ENCODE data around the gene UPK3A. TPM values are rescaled to one million over a fixed set of nuclear protein-coding genes. Genes with fewer than 3 reads are reported as not detected.

UPK3A gene
- total RNA-seq, 1 experiment from 2014 or later = not detected

- no peak for DNase-seq (ENCODE audit: low read depth)
These were observed 44.8 kb downstream of the UPK3A start for GRCh38 chr22:45329530-45329936.

- DNase-seq (ENCODE audit: low read depth) = no peak
These were observed 45.8 kb downstream of the UPK3A start for GRCh38 chr22:45330548-45330947.

- DNase-seq (ENCODE audit: low read depth) = no peak
These were observed 46.7 kb downstream of the UPK3A start for GRCh38 chr22:45331486-45331885.

DNA sequence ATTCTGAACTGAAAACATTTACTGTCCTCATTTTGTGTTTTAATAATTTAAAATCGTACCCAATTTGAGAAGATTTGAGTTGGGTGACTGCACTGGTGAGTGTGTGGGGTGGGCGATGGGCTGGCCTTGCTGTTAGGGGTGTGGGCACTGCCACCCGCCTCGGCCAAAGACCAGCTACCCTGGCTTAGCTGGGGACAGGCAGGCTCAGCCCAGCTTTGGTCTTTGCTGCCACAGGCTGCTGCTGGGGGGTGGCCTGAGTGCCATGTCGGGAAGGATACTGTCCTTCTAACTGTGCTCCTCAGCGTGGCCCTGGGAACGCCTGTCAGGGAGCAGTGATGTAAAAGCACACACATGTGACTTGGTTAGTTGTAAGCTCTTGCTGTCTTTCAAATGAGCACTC lies 47.3 kb downstream of the UPK3A start:
- DNase-seq (ENCODE audit: low read depth) = no peak

DNA sequence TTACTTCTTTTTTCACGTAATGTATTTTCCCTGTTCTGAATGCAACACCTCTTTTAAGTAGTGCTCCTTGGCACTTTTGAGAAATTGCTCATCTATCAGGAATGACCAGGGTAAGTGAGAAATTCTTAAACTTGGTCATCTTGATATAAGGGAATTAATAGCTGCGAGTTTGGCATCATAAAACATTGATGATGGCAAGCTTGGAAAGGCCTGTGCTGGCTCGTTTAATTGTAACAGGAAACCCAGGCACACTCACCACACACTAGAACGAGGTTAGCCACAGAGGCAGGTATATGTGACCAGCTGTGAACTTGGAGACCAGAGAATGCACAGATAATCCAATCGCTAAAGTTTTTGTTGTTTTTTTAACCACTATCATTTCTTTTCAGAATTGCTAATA lies 49.3 kb downstream of the UPK3A start:
- no peak for DNase-seq (ENCODE audit: low read depth)

DNA sequence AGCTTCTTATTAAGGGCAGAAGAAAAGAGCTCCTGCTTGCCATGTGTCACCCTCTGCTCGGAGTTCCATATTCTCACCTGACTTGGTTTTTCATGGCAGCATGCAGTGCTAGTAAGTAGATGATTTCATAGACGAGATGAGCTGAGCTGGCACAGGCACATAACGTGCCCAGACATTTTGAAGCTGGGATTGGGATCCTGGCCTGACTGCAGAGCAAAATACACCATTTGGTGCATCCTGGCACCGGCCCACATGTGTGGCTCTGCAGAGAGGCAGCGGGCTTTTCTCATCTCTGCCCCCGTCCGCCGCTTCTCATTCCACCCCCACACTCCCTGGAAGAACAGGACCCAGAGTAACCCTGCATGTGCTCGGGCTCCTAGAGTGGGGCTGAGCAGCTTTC lies 49.8 kb downstream of the UPK3A start:
- DNase-seq (ENCODE audit: low read depth) = no peak

DNA sequence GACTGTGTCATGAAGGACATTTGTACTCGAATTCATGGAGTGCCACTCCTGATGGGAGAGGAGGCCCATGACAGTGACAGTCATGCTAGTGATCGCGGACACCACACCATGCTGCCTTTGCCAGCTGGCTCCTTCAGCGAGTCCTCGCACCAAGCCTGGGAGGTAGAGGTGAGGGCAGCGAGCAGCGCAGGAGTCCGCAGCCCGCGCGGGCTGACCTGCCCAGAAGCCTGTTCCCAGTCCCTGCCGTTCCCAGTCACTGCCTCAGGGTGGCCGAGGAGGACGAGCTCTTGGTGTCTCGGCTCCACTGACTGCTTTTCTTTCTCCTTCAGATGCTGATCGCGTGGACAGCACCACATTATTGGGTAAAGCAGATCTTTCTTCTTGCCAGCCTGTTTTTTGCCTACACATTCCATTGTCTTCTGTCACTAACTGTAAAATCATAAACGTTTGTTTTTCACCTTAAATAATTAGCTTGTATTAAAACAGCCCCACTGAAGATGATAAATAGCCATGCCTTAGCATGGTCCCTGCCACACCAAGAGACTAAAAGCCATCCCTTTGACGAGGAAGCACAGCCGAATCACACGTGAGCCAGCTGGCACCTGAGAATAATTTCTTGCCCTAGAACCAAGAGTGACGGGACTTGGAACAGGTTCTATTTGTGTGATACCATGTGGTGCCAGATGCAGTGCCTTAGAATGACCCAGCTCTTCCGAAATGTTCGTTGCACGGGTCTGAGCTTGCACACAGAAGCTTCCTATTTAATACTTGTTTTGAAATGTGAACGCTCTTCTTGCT lies 50.5 kb downstream of the UPK3A start:
- DNase-seq (ENCODE audit: low read depth) = no peak

- no peak for DNase-seq (ENCODE audit: low read depth)
These were observed 51.2 kb downstream of the UPK3A start for GRCh38 chr22:45335854-45336522.

DNA sequence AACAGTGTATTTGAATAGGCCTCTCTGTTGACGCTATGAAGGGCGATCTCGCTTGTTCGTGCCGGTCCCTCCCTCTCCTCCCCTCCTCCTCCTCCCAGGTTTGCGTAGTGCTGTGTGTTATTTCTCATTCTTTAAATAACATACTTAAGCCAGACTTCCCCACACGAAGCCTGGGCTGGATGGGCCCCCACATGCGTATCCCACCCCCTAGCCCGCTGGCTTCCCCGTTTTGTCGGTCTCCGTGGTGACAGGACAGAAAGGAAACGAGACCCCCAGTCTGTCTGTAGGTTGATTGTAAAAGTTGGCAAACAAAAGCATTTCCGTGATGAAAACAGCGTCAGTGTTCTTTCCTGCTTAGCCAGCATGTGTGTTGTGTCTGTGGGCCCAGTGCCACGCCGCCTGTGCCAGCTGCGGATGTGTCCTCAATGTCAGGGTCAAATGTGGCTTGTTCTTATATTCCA lies 52.3 kb downstream of the UPK3A start:
- DNase-seq (ENCODE audit: low read depth) = no peak

DNA sequence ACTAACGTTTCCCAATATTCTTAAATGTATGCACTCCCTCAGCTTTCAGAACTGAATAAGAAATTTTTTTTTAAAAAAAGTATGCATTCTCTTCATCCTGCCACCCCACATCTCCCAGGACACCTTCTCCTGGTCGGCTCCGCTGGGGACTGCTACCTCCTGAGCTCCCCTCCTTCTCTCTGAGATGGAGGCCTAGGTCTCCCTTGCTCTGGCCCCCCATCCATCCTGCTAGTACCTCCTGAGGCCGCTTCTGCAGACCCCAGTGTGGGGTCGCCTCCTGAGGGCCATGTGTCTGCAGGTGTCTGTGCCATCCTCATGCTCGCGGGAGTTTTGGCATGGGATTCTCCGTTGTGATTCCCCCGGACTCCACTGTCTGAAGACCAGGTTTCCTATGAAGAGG lies 52.8 kb downstream of the UPK3A start:
- DNase-seq (ENCODE audit: low read depth) = no peak

DNA sequence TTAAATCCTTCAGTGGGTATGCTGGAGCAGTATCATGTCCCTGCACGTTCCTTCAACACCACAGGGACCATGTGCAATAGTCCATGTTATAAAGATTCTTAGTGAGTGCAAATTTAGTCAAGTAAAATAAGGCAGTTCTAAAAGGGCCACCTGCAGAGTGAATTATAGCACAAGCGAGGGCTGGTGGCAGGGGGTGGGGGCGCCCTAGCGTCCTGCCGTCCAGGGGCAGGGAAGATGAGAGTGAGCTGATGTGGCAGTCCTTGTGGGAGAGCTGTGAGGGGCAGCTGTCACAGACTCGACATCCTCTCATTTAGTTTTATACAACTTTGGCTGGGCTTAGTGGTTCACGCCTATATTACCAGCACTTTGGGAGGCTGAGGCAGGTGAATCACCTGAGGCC lies 54.0 kb downstream of the UPK3A start:
- no peak for DNase-seq (ENCODE audit: low read depth)

- no peak for DNase-seq (ENCODE audit: low read depth)
These were observed 55.6 kb downstream of the UPK3A start for GRCh38 chr22:45340323-45340722.

DNA sequence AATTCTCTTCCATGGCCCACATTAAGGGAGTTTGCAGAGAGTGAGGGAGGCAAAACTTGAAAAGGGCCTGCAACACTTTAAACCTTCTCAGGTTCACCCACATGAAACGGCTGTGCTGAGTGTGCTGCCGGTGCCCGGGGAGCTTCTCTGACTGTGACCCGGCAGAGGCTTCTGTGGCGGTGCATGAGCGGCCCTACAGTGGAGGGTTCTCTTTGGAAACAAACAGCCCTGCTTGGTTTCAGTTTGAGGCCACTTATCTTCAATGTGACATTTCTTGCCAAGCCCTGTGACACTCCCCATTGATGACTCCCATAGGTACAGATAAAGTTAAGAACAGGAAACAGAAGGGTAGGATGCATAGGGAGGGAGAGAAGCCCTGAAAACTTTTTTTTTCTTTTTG lies 56.7 kb downstream of the UPK3A start:
- DNase-seq (ENCODE audit: low read depth) = no peak

DNA sequence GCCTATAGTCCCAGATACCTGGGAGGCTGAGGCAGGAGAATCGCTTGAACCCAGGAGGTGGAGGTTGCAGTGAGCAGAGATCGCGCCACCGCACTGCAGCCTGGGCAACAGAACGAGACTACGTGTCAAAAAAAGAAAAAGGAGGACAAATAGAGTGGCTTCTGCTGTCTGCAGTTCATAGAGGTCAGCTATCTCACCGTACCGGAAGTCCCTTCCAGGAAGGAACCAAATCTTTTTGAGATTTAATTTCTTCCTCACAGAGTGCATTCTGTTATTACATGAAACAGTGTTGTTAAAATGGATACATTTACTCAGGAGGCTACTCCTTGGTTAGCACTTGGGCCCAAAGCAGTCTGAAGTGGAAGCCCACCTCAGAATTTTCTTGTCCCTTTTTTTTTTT lies 58.4 kb downstream of the UPK3A start:
- DNase-seq (ENCODE audit: low read depth) = no peak

DNA sequence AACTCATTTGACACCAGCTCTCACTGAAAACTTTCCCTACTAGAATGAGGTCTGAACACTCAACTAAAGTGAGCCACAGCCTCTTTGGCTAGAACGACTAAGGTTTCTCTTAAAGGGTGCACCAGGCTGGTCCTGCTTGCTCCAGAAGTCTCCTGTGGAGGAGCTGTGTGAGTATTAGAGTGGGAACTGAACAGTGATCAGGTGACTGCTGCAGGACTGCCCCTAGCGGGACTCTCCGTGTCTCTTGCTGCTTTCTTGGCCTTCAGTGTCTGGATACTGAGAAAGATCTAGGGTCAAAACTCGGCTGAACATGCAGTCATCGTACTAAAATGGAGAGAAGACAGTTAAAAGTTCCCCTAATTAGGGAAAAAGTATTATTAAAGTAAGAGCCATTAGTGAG lies 59.6 kb downstream of the UPK3A start:
- DNase-seq (ENCODE audit: low read depth) = no peak

Other genes with a start within 250 kb of the UPK3A start
- 71.4 and 81.2 TPM in 2 replicates for gene NUP50, start 121.0 kb upstream of the UPK3A start, total RNA-seq (2014; rRNA removed)
- 27.3 and 31.7 TPM in 2 replicates for gene KIAA0930, start 44.1 kb upstream of the UPK3A start, total RNA-seq (2014; rRNA removed)
- gene FAM118A, start 25.0 kb downstream of the UPK3A start, total RNA-seq (2014; rRNA removed) = 9.1 and 9.6 TPM in 2 replicates
- not detected in 2 replicates for gene SMC1B, start 128.7 kb downstream of the UPK3A start, total RNA-seq (2014; rRNA removed)
- 0.58 and 0.86 TPM in 2 replicates for gene RIBC2, start 128.7 kb downstream of the UPK3A start, total RNA-seq (2014; rRNA removed)
- gene FBLN1, start 217.9 kb downstream of the UPK3A start, total RNA-seq (2014; rRNA removed) = 34.4 and 37.6 TPM in 2 replicates

Measured in LHCN-M2 (cell line).